Activated naive CD8-positive, alpha-beta T cell treated with anti-CD3 and anti-CD28 coated beads, Interleukin-2, amount 50 U/mL, for 16 hours (primary cell): ENCODE results near the gene TAS2R20.
"Not testable (repeated sequence)": the region's sequence is repeated elsewhere in the genome, so short reads cannot be mapped to it uniquely, and the experiment has no call there.

Experiments used
- DNase-seq: peaks from one replicate; pipeline ENCODE4 v3.0.0-alpha.2; 2020; ENCODE audit warnings: low read depth, low spot score

The TAS2R20 gene

GRCh38 chr12:10998204-10998603 is at the start of gene TAS2R20:
Gene TAS2R20 (minus strand): TSS chr12:10998304. CDS start chr12:10997875, 429 bp downstream.
- no peak for DNase-seq

- not testable (repeated sequence) for DNase-seq
Measured at GRCh38 chr12:11041366-11041765, 43.3 kb upstream of the TAS2R20 start.

GRCh38 chr12:11040162-11040561 is 42.1 kb upstream of the TAS2R20 start:
- DNase-seq: no peak

- DNase-seq: no peak
Measured at GRCh38 chr12:11039171-11039570, 41.1 kb upstream of the TAS2R20 start.

- DNase-seq: not testable (repeated sequence)
Measured at GRCh38 chr12:11033959-11034358, 35.9 kb upstream of the TAS2R20 start.

- DNase-seq: no peak
Measured at GRCh38 chr12:11031307-11031706, 33.2 kb upstream of the TAS2R20 start, which contains the start of gene TAS2R31. Gene TAS2R31 (minus strand): TSS chr12:11031407. CDS start chr12:11031335, 72 bp downstream.

GRCh38 chr12:11026118-11026517 is 28.0 kb upstream of the TAS2R20 start:
- DNase-seq: no peak

- DNase-seq: no peak
Measured at GRCh38 chr12:11023387-11023786, 25.3 kb upstream of the TAS2R20 start.

GRCh38 chr12:11022520-11022919 is 24.4 kb upstream of the TAS2R20 start, which contains the start of gene TAS2R19:
Gene TAS2R19 (minus strand): TSS chr12:11022620. CDS start chr12:11022571, 49 bp downstream.
- no peak for DNase-seq

- DNase-seq: no peak
Measured at GRCh38 chr12:11016937-11017336, 18.8 kb upstream of the TAS2R20 start.

- DNase-seq: no peak
Measured at GRCh38 chr12:11015775-11016430, 17.8 kb upstream of the TAS2R20 start.

GRCh38 chr12:11014234-11014633 is 16.1 kb upstream of the TAS2R20 start:
- no peak for DNase-seq

- DNase-seq: no peak
Measured at GRCh38 chr12:11007608-11008007, 9.5 kb upstream of the TAS2R20 start.

- no peak for DNase-seq
Measured at GRCh38 chr12:10994307-10994706, 3.8 kb downstream of the TAS2R20 start.

GRCh38 chr12:10989107-10989506 is 9.0 kb downstream of the TAS2R20 start:
- DNase-seq: no peak

- DNase-seq: no peak
Measured at GRCh38 chr12:10986812-10987211, 11.3 kb downstream of the TAS2R20 start, which contains the start of gene TAS2R50. Gene TAS2R50 (minus strand): TSS chr12:10986912. CDS start chr12:10986860, 52 bp downstream.

- no peak for DNase-seq
Measured at GRCh38 chr12:10982244-10982643, 15.9 kb downstream of the TAS2R20 start.

- no peak for DNase-seq
Measured at GRCh38 chr12:10974965-10975364, 23.1 kb downstream of the TAS2R20 start.

GRCh38 chr12:10968765-10969456 is 29.2 kb downstream of the TAS2R20 start:
- no peak for DNase-seq

- no peak for DNase-seq
Measured at GRCh38 chr12:10967409-10967808, 30.7 kb downstream of the TAS2R20 start.

GRCh38 chr12:10966314-10966713 is 31.8 kb downstream of the TAS2R20 start:
- no peak for DNase-seq

- DNase-seq: no peak
Measured at GRCh38 chr12:10965476-10965875, 32.6 kb downstream of the TAS2R20 start.

- DNase-seq: no peak
Measured at GRCh38 chr12:10960211-10960610, 37.9 kb downstream of the TAS2R20 start.
